GM21723 (cell line): ENCODE data around the gene AXIN1.

Source experiments
- ATAC-seq: cut with Tn5 transposase; IDR thresholded peaks from one replicate; pipeline ENCODE4 v1.9.1; 2021; ENCODE audit warnings: mild to moderate bottlenecking, moderate library complexity; ENCODE audit not compliant: unreplicated experiment

AXIN1 gene

GRCh38 chr16:303760-304505, 48.6 kb downstream of the AXIN1 start:
- no peak for ATAC-seq

DNA sequence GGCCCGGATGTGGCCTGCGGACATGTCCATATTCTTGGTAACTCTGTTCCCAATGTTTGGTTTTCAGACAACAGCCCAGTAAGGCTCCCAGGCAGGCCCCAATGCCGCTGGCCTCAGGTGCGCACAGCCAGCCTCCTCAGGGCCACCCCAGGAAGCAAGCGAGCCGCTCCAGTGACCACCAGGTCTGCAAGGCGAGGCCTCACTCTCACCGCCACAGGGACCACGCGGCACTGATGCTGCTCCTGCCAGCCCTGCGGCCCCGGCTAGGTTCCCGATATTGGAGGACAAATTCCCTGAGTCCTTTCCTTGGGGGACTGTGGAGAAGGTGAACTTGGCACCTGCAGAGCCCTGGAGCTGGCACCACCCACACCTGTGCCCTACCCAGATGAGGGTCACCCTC, 50.6 kb downstream of the AXIN1 start:
- no peak for ATAC-seq

- ATAC-seq, result no peak
These were observed 51.3 kb downstream of the AXIN1 start for GRCh38 chr16:301235-301634.

DNA sequence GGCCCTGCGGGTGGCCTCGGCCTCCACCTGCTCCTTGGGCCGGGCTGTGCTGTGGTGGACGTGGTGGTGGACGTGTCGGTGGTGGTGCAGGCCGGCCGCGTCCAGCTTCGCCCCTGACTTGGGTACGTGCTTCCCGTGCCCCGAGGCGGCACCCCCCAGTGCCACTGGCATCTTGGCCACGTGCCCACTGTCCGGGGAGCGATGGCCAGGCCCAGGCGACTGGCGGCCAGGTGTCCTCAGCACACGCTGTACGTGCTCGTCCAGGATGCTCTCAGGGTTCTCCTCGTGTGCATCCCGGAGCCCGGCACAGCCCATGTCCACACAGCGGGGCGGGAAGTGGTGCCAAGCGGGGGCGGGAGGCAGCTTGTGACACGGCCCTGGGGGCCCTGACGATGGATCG, 54.7 kb downstream of the AXIN1 start:
- ATAC-seq, result no peak

DNA sequence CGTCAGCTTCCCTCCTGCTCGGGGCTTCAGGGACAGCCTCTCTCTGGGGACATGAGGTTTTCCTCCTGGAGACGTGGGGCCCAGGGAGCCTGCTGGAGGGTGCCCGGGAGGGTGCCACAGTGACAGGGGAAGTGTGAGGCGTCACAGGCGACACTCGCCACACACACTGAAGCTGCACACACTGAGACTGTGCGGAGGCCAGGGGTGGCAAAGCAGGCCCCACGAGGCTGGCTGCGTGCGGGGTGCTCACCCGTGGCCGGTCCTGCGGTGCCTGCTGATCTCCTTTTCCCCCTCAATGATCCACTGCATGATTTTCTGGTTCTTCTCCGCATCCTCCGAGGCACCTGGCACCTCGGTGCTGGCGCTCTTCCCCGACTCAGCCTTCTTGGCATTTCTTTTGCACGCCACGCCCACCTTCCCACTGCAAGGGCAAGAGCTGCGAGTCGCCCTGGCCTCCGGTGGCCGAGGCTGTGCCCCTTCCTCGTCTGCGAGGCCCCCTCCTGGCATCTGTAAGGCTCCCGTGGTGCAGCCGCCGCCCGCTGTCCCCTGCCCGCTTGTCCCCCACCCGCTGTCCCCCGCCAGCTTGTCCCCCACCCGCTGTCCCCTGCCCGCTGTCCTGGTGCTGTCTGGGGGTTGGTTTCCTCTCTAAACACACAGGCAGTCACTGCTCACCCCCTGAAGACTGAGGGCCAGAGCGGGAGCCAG, 55.6 kb downstream of the AXIN1 start:
- no peak for ATAC-seq

- no peak for ATAC-seq
These were observed 56.2 kb downstream of the AXIN1 start for GRCh38 chr16:296276-296675.

DNA sequence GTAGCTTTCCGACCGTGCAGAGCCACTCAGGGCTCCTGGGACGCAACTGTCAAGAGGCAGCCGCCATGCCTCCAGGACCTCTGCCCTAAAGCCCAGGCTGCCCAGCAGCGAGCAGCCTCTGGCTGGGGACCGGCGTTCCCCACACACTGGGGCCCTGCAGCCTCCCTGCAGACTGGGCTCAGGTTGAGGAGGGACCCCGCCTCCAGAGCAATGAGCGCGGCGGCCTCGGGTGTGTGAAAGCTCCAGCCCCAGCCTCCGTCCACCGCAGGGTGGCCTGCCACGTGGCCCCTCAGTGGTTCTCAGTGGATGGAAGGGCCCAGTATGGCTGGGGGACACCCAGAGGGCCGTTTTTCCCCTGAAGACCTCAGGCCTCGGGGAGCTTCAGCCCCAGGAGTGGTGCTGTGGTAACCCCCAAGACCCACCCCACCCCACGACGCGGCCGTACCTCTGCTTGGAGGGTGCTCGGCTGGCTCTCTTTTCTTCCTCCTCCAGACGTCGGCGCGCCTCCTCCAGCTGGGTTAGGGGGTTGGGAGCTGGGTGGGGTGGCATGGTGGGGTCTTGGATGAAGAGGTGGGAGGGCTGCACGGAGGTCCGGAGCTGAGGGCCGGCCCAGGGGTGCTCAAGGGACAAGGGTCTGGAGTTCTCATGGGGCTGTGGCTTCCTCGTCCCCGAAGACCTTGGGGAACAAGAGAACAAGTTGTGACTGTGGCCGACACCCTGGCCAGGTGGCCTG, 59.3 kb downstream of the AXIN1 start:
- no peak for ATAC-seq

DNA sequence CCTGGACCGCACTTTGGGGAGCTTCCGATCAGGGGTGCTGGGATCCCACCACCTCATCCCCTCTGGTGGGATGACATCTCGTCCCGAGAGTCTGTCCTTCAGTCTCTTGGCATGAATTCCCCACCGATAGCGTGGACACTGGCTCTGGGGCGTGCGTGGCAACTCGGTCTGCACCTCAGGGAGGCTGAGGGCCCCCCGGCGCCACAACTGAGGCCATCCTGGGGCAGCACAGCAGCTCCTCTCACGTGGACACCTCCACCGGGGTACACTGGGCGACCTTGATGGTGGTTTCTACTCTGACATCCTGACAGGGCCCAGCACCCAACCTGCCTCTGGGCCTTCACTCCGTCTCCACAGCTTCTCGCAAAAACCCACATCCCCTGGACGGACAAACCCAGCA, 61.0 kb downstream of the AXIN1 start:
- ATAC-seq, result no peak

DNA sequence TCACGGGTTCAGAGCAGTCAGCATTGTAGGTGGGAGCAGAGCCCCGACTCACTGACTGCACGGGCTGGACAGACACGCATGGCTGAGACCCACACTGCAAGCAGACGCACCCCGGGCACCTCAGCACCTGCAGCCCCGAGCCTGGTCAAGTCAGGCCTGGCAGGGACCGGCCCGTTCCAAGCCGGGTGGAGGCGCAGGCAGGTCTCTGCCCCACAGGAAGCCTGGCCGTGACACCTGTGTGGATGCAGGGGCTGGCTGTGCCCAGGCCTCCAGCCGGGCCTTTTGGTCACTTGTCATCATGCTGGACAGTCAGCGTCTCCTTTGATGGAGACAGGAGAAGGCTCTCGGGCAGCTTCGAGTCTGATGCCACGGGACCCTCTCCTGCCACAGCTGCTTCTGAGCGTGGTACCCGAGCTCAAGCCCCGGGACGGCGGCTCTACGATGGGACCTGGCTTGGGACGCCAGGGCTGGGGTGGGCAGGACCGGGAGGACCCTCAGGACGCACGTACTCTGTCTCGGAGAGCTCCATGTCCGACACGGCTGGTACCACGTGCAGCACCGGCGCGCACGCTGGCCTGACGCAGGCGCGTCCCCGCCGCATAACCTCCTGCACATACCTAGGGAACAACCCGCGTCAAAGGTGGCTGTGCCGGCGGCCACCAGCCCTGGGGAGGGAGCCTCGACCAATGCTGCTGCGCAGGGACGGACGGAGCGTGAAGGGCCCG, 61.7 kb downstream of the AXIN1 start:
- ATAC-seq, result no peak

GRCh38 chr16:290015-290680, 62.4 kb downstream of the AXIN1 start:
- no peak for ATAC-seq

GRCh38 chr16:289395-289997, 63.0 kb downstream of the AXIN1 start:
- no peak for ATAC-seq

GRCh38 chr16:287981-288920, 64.3 kb downstream of the AXIN1 start:
- no peak for ATAC-seq

GRCh38 chr16:287298-287811, 65.2 kb downstream of the AXIN1 start:
- no peak for ATAC-seq

DNA sequence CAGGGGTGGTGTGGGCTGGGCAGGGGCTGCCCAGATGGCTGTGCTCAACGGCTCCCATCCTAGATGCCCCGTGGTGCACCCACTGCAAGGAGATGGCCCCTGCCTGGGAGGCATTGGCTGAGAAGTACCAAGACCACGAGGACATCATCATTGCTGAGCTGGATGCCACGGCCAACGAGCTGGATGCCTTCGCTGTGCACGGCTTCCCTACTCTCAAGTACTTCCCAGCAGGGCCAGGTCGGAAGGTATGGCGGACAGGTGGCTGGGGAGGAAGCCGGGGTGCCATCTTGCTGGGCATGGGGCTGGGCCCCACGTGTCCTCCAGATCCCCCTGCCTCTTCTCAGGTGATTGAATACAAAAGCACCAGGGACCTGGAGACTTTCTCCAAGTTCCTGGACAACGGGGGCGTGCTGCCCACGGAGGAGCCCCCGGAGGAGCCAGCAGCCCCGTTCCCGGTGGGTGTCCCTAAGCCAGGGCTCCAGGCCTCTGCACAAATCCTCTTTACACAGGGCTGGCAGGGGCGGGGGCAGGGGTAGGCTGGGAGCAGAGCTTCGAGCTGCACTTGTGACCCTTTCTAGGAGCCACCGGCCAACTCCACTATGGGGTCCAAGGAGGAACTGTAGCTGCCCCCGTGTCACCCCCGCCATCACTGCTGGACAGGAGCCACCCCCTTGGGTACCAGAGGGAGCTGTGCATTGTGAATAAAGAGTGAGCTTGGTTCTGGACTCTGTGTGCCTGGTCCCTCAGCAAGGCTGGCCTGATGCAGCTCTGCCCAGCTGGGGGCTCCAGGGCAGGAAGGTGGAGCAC, 65.8 kb downstream of the AXIN1 start:
- ATAC-seq, result no peak

DNA sequence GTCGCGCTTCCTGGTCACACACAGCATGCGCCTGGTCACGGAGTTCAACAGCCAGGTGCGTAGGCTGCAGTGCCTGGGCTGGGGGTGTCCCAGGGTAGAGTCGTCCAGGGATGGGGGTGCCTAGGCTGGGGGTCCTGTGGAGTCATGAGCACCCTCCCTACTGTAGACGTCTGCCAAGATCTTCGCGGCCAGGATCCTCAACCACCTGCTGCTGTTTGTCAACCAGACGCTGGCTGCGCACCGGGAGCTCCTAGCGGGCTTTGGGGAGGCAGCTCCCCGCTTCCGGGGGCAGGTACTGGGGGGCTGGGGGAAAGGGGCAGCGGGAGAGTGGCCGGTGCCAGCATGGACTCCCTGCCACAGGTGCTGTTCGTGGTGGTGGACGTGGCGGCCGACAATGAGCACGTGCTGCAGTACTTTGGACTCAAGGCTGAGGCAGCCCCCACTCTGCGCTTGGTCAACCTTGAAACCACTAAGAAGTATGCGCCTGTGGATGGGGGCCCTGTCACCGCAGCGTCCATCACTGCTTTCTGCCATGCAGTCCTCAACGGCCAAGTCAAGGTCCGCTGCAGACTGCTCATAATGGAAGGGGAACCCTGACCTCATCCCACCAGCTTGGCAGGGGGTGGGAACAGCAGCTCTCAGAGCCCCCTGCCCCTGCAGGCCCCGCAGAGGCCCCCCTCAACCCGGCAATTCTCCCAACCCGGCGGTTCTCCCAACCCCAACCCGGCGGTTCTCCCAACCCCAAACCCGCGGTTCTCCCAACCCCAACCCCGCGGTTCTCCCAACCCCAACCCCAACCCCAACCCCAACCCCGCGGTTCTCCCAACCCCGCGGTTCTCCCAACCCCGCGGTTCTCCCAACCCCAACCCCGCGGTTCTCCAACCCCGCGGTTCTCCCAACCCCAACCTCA, 67.1 kb downstream of the AXIN1 start:
- ATAC-seq, result no peak

GRCh38 chr16:284204-285120, 68.1 kb downstream of the AXIN1 start:
- ATAC-seq, result no peak
